ENCODE results near the gene HLF.

HLF gene

DNA sequence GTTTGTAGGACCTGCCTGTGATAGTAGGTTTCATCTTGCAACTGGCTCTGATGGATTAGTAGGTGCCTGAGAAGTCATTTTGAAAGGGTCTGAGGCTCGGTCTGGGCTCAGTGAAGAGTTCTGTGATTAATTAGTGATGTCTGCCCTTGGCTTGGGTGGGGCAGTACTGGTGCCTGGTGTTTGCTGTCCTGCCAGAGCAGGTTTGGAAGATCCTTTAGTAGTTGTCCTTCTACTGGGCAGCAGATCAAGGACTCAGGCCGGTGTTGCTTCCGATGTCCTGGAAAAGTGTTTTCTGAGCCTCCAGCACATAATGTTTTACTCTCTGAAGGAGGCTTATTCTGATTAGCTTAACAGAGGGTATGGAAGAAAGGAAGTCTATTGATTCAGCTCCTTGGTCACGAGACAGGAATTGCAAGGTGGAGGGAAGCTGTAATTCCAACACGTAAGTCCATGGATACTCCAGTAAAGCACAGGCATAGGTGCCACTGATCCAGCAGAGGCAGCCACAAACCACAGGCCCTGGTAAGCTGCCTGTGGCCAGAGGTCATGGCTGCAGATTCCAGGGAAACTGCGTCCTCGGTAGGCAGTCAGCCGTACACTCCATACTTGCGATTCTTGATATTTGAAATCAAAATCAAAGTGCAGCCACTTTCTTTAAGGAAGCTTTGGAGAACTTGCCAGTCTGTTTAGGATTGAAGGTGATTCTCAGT is 18.7 kb downstream of the HLF start:
- TF ChIP-seq, protein P1, sequence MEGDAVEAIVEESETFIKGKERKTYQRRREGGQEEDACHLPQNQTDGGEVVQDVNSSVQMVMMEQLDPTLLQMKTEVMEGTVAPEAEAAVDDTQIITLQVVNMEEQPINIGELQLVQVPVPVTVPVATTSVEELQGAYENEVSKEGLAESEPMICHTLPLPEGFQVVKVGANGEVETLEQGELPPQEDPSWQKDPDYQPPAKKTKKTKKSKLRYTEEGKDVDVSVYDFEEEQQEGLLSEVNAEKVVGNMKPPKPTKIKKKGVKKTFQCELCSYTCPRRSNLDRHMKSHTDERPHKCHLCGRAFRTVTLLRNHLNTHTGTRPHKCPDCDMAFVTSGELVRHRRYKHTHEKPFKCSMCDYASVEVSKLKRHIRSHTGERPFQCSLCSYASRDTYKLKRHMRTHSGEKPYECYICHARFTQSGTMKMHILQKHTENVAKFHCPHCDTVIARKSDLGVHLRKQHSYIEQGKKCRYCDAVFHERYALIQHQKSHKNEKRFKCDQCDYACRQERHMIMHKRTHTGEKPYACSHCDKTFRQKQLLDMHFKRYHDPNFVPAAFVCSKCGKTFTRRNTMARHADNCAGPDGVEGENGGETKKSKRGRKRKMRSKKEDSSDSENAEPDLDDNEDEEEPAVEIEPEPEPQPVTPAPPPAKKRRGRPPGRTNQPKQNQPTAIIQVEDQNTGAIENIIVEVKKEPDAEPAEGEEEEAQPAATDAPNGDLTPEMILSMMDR (IDR thresholded peaks at IDR 0.05; ENCODE audit: insufficient read depth, low read length, poor library complexity, severe bottlenecking) = no peak
- no peak for DNase-seq (ENCODE audit: extremely low read depth, insufficient read length)
- Histone ChIP-seq H3K36me3 (ENCODE audit: control insufficient read depth, insufficient read depth, low read length) (no peaks in the 10 kb centered on the region), H3K27me3 (replicated peaks; ENCODE audit: control insufficient read depth, insufficient read depth, low read length) (no peaks in the 10 kb centered on the region), H3K4me3 (replicated peaks; ENCODE audit: low read depth, low read length) (no peak overlapping the region)

DNA sequence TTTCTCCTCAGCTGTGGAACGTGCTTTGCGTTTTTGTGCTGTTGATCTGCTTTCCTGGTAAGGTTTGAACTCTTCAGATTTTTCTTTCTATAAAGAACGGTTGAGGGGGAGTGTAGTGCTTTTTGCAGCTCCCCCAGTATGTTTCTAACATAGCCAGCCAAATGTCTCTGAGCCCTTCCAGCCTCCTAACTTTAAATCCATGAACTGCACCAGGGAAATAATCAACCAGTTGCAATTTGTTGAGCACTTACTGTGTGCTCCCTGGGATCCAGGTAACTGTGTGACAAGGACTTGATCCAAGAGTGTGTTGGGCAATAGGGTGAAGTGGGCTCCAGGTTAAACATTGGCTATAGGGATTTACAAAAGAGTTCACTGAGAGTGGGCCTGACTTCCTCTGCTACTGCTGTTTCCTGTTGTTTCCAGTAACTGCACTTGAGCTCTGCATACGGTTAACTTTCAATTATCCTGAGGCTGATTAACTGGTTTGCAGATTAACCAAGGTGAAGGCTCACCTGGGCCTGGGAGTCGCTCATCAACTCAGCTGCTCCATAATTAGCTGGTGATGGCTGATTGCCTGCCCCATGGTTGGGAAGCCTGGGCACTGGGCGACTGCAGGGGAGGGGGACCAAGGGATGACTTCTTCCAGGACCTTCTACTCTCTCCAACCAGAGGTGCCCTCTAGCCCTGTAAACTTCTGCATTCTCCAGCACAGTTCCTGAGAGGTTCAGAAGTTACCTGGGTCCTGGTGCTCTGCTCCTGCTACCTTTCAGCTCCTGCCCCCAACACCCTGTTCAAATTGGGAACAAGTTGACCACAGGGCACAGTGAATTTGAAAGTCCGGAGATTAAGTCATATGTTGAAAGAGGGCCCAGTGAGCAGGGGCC is 19.5 kb downstream of the HLF start:
- Histone ChIP-seq H3K36me3 (ENCODE audit: control insufficient read depth, insufficient read depth, low read length) (no peaks in the 10 kb centered on the region), H3K27me3 (replicated peaks; ENCODE audit: control insufficient read depth, insufficient read depth, low read length) (no peaks in the 10 kb centered on the region), H3K4me3 (replicated peaks; ENCODE audit: low read depth, low read length) (no peak overlapping the region)
- DNase-seq (ENCODE audit: extremely low read depth, insufficient read length) = no peak
- TF ChIP-seq, protein P1 (IDR thresholded peaks at IDR 0.05; ENCODE audit: insufficient read depth, low read length, poor library complexity, severe bottlenecking) = no peak

DNA sequence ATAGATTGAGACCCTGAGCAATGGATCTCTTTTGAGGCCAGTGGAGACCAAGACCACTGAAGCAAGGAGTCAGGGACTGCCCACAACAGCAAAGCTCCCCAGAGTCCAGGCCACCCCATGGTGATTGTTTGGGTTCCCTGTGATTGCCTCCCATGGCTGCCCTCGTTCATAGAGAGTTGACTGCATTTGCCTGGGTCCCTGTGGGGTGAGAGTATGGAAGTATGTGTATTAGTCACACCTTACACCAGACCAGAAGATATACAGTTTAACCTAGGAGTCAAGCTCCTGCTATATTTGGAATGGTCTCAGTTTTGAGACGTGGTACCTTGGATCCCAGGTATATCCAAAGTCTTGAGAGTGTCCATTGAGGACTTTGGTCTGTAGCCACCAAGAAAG is 20.2 kb downstream of the HLF start:
- no peak for DNase-seq (ENCODE audit: extremely low read depth, insufficient read length)
- Histone ChIP-seq H3K4me3 (replicated peaks; ENCODE audit: low read depth, low read length) (no peak overlapping the region), H3K36me3 (ENCODE audit: control insufficient read depth, insufficient read depth, low read length) (no peaks in the 10 kb centered on the region), H3K27me3 (replicated peaks; ENCODE audit: control insufficient read depth, insufficient read depth, low read length) (no peaks in the 10 kb centered on the region)
- TF ChIP-seq, protein P1 (IDR thresholded peaks at IDR 0.05; ENCODE audit: insufficient read depth, low read length, poor library complexity, severe bottlenecking) = no peak

DNA sequence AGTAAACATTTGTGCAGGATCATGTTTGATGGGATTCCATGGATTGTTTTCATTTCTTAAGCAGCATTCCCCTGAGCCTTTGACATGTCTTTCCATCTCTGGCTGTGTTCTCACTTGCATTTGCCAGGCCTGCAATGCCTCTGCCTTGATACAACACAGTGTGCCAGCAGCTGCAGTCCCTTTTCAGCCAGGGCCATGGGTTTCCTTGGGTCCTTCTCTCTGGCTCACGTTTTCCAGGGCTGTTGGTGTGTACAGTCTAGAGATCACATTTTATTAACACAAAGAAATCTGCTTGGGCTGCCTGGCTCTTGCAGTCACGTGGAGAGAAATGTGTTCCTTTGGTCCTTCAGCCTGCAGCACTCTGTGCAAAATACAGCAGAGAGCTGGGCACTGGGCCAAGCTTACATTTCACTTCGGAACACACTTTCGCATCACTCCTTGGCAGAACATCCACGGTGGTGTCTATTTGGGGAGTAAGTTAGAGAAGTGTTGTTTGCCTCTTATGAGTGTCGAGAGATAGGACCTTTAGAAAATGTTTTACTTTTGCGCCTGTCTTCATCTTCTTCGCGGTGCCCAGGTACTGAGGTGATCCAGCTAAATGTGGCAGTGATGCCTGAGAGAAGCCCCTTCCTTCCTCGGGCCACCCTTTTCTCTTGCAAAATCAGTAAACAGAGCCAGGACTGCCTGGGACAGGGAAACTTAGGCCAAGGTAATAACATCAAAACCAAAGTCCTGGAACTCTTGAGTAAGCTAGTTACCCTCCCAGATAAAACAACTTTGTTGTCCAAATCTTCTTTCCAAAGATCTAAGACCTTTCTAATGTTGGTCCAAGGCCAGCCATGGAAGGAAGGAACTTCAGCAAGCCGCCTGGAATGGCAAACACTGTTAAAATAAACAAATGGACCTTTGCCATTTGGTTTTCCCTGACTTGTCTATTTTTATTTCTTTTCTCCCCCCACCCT is 20.9 kb downstream of the HLF start:
- no peaks in the 10 kb centered on the region for H3K27me3 ChIP-seq (replicated peaks; ENCODE audit: control insufficient read depth, insufficient read depth, low read length)
- DNase-seq (ENCODE audit: extremely low read depth, insufficient read length) = no peak
- H3K36me3 ChIP-seq (ENCODE audit: control insufficient read depth, insufficient read depth, low read length) = no peaks in the 10 kb centered on the region
- no peak overlapping the region for H3K4me3 ChIP-seq (replicated peaks; ENCODE audit: low read depth, low read length)
- TF ChIP-seq, protein P1 (IDR thresholded peaks at IDR 0.05; ENCODE audit: insufficient read depth, low read length, poor library complexity, severe bottlenecking) = no peak

DNA sequence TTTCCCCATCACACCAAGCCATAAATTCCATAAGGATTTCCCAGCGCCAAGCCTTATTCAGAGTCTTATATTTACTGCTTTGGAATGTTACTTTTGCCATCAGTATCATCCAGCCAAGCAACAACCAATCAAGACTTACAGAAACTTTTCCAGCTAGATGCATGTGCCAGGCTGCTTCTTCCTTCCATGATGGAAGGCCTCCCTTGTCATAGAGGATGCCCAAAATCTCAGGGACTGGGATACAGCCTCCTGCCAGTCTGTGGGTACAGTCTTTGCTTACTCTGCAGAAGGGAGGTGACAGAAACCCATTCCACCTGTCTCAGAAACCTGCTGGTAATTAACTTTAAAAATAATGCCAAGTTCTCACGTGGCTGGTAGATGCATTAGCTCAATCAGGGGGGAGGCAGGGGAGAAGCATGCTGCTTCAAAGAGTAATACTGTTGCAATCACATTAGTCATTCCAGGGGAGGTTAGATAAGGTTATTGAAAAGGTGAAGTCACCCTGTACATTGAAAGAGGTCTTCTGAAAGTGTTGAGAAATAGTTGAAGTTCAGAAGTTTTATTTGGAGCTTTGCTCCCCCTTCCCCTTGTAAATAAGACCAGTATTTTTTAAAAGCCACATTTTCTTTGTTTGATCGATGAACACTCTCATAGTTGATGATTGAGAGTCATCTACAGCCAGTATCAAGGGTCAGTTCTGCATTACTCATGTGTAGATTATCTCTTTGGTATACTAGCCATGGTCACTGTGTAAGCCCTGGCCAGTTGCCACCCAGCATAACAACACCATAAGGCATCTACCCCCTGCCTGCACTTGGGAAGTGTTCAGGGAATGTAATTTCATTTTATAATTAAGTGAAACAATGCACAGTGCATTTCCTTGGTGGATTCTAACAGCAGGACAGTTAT is 22.2 kb downstream of the HLF start:
- DNase-seq (ENCODE audit: extremely low read depth, insufficient read length) = no peak
- no peaks in the 10 kb centered on the region for H3K27me3 ChIP-seq (replicated peaks; ENCODE audit: control insufficient read depth, insufficient read depth, low read length)
- no peak overlapping the region for H3K4me3 ChIP-seq (replicated peaks; ENCODE audit: low read depth, low read length)
- no peaks in the 10 kb centered on the region for H3K36me3 ChIP-seq (ENCODE audit: control insufficient read depth, insufficient read depth, low read length)
- TF ChIP-seq, protein P1 (IDR thresholded peaks at IDR 0.05; ENCODE audit: insufficient read depth, low read length, poor library complexity, severe bottlenecking) = no peak

Data from GM06990 (cell line).